Neural cell (in vitro differentiated cells): Measurements from ENCODE around the gene SPP1.

Experiments used
- CTCF ChIP-seq: fragments of 450-650 bp; IDR thresholded peaks from 2 replicates; pipeline ENCODE4 v1.5.1; 2014; ENCODE audit warnings: antibody characterized with exemption, mild to moderate bottlenecking, moderate library complexity; ENCODE audit not compliant: poor library complexity, severe bottlenecking
- EP300 ChIP-seq: fragments of 450-650 bp; conservative IDR thresholded peaks from 2 replicates; pipeline ENCODE4 v1.6.1; 2014; ENCODE audit warnings: antibody characterized with exemption, mild to moderate bottlenecking, moderate library complexity; ENCODE audit not compliant: poor library complexity, severe bottlenecking
- EZH2 ChIP-seq: fragments of 200-600, 300-800 bp; shearing (Covaris generic), sonication (generic); IDR thresholded peaks from 2 replicates; pipeline ENCODE4 v1.6.1; 2014; ENCODE audit warnings: antibody characterized with exemption, low read length, borderline replicate concordance, mild to moderate bottlenecking; ENCODE audit not compliant: insufficient read depth, poor library complexity, severe bottlenecking
- POLR2AphosphoS5 ChIP-seq: IDR thresholded peaks from 2 replicates; pipeline ENCODE4 v1.6.1; 2012
- RAD21 ChIP-seq: fragments of 450-650 bp; conservative IDR thresholded peaks from 2 replicates; pipeline ENCODE4 v1.6.1; 2014; ENCODE audit warnings: antibody characterized with exemption, mild to moderate bottlenecking, moderate library complexity
- REST ChIP-seq: IDR thresholded peaks from 2 replicates; pipeline ENCODE4 v1.6.1; 2012; ENCODE audit warnings: borderline replicate concordance
- SMC3 ChIP-seq: fragments of 450-650 bp; conservative IDR thresholded peaks from 2 replicates; pipeline ENCODE4 v1.6.1; 2014; ENCODE audit warnings: antibody characterized with exemption, mild to moderate bottlenecking, moderate library complexity; ENCODE audit not compliant: poor library complexity
- TAF1 ChIP-seq: IDR thresholded peaks from 2 replicates; pipeline ENCODE4 v1.6.1; 2012; ENCODE audit warnings: low read depth

- TF ChIP-seq CTCF (no peak), POLR2AphosphoS5 (no peak), SMC3 (no peak), EZH2 (no peak), REST (no peak), RAD21 (no peak), EP300 (no peak), TAF1 (no peak)
Observed at GRCh38 chr4:88029556-88029955, 54.0 kb downstream of the SPP1 start.
